22Rv1 (cell line): Measurements from ENCODE around the gene TMCO4.

Source experiments
- CTCF ChIP-seq: fragments of 450-650 bp; IDR thresholded peaks from 2 replicates; pipeline ENCODE4 v1.5.1; 2017; ENCODE audit warnings: mild to moderate bottlenecking
- ZFX ChIP-seq: fragments of 450-650 bp; IDR thresholded peaks from 2 replicates; pipeline ENCODE4 v1.6.1; 2017; ENCODE audit warnings: antibody characterized with exemption, borderline replicate concordance

- TF ChIP-seq CTCF, result no peak
- no peak for TF ChIP-seq ZFX
Measured at GRCh38 chr1:19675797-19676196, 123.9 kb downstream of the TMCO4 start.
